HG02678 (cell line): Measurements from ENCODE around the gene FBXO40.

ENCODE experiments used
- ATAC-seq: cut with Tn5 transposase; IDR thresholded peaks from one replicate; pipeline ENCODE4 v1.9.1; 2021; ENCODE audit warnings: mild to moderate bottlenecking, moderate library complexity; ENCODE audit not compliant: unreplicated experiment

Gene FBXO40

DNA sequence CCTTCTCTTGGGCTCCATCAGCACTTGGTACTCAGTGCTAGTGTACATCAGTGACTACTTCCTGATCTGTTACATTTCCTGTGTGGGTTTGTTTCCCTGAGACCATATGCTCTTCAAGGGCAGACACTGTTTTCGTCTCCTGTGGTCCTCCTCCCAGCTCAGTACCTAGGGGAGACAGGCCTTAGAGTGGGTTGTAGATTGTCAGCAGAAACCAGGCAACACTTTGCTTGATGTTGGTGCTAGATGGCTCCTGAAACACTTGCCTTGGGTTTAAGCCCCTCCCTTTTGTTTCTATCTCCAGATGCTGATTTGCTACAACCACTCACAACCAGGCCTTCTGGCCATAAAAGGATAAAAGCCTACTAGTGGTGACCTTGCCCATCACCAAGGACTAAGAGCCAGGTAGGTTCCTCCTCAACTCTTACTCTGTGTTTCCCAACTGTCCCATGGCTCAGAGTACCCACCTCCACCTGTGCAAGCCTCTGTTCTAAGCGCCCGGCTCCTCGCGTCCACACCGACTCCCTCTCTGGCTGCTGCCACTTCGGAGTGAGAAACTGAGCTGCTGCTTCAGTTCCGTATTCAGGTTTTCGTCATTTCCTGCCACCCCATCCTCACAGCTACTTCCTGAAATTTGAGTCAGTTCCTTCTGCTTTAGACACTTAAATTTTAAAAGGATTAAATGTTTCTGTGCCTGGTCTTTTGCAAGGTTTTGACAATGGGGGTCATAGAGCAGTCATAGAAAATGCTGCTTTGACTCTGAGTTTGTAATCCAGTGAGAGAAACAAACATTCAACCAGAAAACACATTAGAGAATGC is 67.4 kb downstream of the FBXO40 start, which contains the start of gene HCLS1:
HCLS1 (minus strand) TSS at position 548 of the 816 bp plus-strand sequence. CDS start 2,556 bp downstream, outside the sequence.
- ATAC-seq = peak; percentile 83

DNA sequence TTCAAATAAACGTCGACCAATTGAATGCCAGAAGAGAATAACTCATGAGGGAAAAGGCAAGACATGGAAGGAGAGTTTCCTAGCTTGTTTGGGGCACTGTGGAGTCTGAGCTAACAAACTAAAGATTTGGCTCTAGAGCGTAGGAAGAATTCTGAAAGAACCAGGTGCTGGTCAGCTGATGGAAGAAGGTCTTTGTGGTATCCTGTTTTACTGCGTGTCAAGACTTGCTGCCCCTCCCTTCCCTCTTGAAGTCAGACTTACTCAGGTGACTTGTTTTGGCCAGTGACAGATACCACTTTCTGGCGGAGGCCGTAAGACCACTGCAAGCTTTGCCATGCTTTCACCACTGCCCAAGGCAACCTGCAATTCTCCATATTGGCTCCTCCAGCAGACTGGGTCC is 68.2 kb downstream of the FBXO40 start:
- ATAC-seq = no peak

DNA sequence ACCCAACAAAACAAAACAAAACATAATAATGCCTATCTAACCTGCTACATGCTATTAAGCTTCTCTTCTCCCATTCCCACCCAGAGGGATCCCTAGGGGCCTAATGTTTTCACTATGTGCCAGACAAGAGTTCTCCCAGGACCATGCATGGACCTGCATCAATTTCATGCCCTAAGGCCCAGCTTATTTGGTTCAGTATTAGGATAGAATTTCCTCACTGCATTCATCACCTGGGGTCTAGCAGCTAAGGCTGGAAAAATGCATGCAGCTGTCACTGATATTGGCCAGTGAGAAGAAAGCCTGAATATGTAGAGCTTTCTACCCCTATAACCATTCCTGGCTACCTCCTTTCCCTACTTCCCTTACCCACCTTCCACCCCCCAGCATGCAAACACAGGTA is 69.6 kb downstream of the FBXO40 start:
- ATAC-seq = no peak

DNA sequence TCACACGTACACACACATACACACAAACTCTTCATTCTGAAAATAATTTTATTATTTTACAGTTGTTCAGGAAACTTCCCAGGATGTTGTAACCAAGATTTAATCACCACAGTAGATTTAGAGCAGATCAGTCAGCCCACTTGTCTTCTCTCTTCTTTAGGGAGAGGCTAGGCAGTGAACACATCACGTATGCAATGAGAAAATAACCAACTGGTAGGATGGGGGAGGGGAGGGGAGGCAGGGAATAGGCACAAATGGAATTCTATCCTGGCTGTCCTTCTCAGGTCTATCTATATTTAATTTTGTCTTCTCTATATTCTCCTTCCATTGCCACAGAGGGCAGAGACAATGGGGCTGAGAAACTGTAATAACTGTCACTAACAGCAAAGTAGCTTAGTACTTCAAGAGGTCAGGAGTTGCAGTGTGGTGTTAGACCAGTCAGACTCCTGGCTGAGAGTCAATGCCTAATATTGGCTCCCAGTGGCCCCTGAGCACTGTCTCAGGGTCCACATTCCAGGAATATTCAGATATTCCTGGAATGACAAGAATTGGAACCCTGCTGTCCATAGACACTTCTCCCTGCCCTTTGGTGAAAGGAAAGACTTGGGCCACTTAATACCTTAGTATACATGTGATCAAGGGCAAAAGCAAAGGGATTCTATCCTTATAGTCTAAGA is 70.1 kb downstream of the FBXO40 start:
- no peak for ATAC-seq

DNA sequence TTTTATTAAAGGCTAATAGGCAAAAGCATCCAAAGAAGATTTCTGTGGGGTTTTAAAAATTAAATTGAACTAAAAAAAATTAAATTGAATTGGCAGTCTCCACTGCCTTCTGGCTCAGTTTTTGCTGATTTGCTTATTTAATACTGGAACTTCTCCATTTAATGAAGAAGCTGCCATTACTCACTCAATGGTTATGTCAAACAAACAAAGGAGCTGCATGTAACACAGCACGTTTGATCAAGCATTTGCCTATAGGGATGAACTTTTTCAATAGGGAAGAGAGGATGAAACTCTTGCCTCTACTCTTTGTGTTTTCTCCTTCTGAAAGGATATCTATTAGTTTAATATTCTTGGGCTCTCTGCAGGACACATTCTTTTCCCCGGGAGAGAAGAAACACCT is 72.3 kb downstream of the FBXO40 start:
- no peak for ATAC-seq

DNA sequence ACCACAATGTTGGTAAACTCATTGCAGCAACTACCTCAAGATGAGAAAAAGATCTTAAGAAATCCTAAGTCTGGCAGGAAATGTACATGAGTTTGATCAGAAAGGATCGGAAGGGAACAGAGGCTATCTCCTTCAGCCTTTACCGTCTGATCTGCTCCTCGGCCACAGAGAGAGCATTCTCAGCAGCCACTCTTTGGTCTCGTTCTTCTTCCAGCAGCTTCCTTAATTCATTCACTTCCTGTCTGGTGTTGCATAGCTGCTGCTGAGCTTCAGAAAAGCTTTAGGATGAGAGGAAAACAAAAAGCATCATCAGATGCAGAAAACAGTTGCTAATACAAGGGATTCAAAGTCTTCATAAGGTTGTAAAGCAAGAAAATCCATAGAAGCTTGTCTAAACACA is 74.2 kb downstream of the FBXO40 start:
- no peak for ATAC-seq

DNA sequence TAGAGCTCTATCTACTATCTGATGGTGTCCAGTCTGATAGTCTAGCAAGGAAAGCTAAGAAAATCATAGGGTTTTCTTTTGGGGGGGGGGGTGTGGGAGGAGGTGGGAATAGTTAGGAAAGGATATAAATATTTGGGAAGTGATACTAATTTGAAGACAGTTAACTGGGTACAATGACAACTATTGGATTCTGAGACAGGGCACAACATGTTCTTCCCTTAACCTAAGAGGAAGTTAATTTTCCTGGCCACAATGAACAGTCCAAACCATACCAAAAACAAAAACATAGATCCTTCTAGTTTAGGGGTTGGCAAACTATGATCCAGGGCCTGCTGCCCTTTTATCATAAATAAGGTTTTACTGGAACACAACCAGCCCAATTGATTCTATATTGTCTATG is 77.5 kb downstream of the FBXO40 start:
- ATAC-seq = no peak

- ATAC-seq = no peak
Observed at GRCh38 chr3:121677141-121677540, 84.0 kb downstream of the FBXO40 start.
